NCI-H226 (cell line): Measurements from ENCODE around the gene VMP1.
"Not testable (repeated sequence)": the region's sequence is repeated elsewhere in the genome, so short reads cannot be mapped to it uniquely, and the experiment has no call there.

Experiments
- DNase-seq: peaks from one replicate; pipeline ENCODE4 v3.0.0-alpha.2; 2015

VMP1 gene

GRCh38 chr17:59783221-59784047, 76.0 kb downstream of the VMP1 start:
- DNase-seq, result peak; percentile 57

GRCh38 chr17:59785091-59785799, 77.8 kb downstream of the VMP1 start:
- no peak for DNase-seq

- DNase-seq, result no peak
Observed at GRCh38 chr17:59786213-59786535, 78.7 kb downstream of the VMP1 start.

- peak; percentile 94 for DNase-seq
Observed at GRCh38 chr17:59786536-59787319, 79.3 kb downstream of the VMP1 start.

- not testable (repeated sequence) for DNase-seq
Observed at GRCh38 chr17:59789849-59790248, 82.4 kb downstream of the VMP1 start.

- not testable (repeated sequence) for DNase-seq
Observed at GRCh38 chr17:59790418-59790817, 83.0 kb downstream of the VMP1 start.

GRCh38 chr17:59790910-59791309, 83.5 kb downstream of the VMP1 start:
- DNase-seq, result no peak

- no peak for DNase-seq
Observed at GRCh38 chr17:59791603-59792457, 84.4 kb downstream of the VMP1 start.

- DNase-seq, result not testable (repeated sequence)
Observed at GRCh38 chr17:59792458-59792823, 85.0 kb downstream of the VMP1 start.

GRCh38 chr17:59793205-59793604, 85.8 kb downstream of the VMP1 start:
- DNase-seq, result no peak

- no peak for DNase-seq
Observed at GRCh38 chr17:59796138-59796537, 88.7 kb downstream of the VMP1 start.

GRCh38 chr17:59796785-59797205, 89.3 kb downstream of the VMP1 start:
- no peak for DNase-seq

GRCh38 chr17:59798111-59798510, 90.7 kb downstream of the VMP1 start:
- DNase-seq, result no peak

GRCh38 chr17:59800530-59800942, 93.1 kb downstream of the VMP1 start:
- DNase-seq, result no peak

GRCh38 chr17:59802160-59802559, 94.7 kb downstream of the VMP1 start:
- no peak for DNase-seq

- no peak for DNase-seq
Observed at GRCh38 chr17:59804901-59805465, 97.5 kb downstream of the VMP1 start.

- DNase-seq, result not testable (repeated sequence)
Observed at GRCh38 chr17:59806322-59806721, 98.9 kb downstream of the VMP1 start.

GRCh38 chr17:59807892-59808509, 100.5 kb downstream of the VMP1 start:
- DNase-seq, result no peak

- no peak for DNase-seq
Observed at GRCh38 chr17:59810894-59811153, 103.4 kb downstream of the VMP1 start.

GRCh38 chr17:59811209-59811608, 103.8 kb downstream of the VMP1 start:
- no peak for DNase-seq

- no peak for DNase-seq
Observed at GRCh38 chr17:59812139-59812538, 104.7 kb downstream of the VMP1 start.

GRCh38 chr17:59814276-59814675, 106.8 kb downstream of the VMP1 start:
- DNase-seq, result no peak
